VCaP (cell line): ENCODE data around the gene LRRC32.

Experiments
- H3K27ac ChIP-seq: fragments of 450-650 bp; 2 replicates; pipeline ENCODE4 v1.5.1; 2017
- TF ChIP-seq, protein P1 (sequence below): fragments of 450-650 bp; conservative IDR thresholded peaks from 2 replicates; pipeline ENCODE4 v1.5.1; 2017; ENCODE audit warnings: mild to moderate bottlenecking, moderate library complexity

The LRRC32 gene

DNA sequence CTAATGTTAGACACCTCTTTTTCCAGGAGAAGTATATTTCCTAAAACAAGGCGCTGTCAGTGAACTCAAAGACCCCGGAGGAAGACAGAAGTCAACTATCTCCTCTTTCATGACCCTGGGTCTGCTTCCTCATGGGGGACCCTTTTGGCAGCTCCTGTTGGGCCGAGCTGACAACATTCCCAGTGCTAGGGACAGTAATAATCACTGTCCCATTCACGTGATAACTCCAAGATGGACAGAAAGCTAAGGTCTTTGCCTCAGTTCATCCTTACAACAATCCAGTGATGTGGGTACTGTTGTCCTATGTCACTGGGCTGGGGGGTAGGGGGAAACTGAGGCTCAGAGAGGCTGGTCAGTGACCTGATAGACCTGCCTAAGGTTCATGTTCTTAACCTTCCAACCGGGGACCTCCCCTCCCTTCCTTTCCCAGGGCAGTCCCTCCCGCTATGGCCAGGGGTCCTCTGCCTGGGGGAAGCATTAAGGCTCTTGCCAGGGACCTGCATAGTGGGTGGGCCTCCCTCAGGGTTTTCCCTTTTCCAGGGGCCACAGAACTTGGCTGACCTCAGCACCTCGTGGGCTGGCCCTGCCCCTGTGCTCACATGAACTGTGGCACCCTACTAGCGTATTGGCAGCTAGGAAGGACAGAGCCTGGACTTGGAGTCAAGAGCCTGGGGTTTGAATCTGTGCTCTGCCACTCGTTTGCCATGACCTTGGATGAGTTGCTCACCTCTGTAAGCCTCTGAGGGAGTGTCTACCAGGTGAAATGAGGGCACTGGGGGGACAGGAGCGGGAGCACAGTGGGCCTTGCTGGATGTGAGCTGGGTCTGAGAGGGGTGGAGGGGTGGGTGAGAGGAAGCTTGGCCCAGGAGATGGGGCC is 53.6 kb downstream of the LRRC32 start:
- TF ChIP-seq, protein P1, sequence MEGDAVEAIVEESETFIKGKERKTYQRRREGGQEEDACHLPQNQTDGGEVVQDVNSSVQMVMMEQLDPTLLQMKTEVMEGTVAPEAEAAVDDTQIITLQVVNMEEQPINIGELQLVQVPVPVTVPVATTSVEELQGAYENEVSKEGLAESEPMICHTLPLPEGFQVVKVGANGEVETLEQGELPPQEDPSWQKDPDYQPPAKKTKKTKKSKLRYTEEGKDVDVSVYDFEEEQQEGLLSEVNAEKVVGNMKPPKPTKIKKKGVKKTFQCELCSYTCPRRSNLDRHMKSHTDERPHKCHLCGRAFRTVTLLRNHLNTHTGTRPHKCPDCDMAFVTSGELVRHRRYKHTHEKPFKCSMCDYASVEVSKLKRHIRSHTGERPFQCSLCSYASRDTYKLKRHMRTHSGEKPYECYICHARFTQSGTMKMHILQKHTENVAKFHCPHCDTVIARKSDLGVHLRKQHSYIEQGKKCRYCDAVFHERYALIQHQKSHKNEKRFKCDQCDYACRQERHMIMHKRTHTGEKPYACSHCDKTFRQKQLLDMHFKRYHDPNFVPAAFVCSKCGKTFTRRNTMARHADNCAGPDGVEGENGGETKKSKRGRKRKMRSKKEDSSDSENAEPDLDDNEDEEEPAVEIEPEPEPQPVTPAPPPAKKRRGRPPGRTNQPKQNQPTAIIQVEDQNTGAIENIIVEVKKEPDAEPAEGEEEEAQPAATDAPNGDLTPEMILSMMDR: no peak
- H3K27ac ChIP-seq: no peak overlapping the region

DNA sequence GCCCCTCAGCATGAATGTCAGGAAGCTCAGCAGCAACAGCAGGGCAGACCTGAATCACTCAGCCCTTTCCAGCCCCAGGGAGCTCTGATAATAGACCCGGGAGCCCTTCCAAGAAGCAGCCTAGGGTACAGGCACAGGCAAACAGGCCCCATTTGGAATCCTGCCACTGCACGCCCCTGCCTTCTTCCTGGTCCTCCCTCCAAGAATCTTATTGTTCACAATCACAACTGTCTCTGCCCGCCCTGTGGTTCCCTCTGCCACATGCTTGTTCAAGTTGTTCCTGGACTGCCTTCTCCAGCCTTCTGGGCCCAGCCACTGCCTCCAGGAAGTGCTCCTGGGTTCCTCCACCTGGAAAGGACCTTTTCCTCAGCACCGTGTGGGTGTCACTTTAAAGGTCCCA is 54.6 kb downstream of the LRRC32 start:
- TF ChIP-seq, protein P1: no peak
- H3K27ac ChIP-seq: peak overlapping the region; percentile 43; the same call in 1 of the 2 replicates

DNA sequence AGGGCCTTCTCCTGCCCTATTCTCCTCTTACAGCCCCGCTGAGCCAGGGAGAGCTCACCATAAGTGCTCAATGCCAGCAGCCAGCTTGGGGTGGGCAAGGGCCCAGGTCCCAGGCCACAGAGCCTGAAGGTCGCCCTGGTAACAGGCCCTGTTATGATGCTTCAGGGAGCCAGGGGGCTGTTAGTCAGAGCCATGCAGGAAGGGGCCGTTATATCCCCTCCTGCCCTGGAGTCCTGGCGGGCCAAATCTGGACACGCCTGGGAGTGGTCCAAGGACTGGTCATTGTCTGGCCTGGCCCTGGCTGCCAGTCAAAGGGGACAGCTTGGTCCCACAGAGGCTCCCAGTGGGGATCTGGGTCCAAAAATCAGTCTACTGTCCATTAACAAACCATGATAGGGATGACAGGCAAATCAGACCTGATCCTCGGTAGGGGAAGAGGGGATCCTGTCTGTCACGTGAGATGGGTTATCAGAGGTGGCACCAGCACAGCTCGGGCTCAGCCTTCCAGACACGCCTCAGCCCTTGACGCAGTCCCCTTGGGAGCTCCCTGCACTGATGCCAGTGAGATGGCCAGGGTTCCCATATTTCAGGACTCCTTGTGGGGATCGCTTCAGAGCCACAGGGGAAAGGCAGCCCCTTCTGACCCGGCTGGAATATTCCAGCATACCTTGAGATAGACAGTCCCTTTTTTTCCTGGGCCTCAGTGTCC is 55.9 kb downstream of the LRRC32 start:
- peak overlapping the region; percentile 43; the same call in 1 of the 2 replicates for H3K27ac ChIP-seq
- TF ChIP-seq, protein P1: no peak

DNA sequence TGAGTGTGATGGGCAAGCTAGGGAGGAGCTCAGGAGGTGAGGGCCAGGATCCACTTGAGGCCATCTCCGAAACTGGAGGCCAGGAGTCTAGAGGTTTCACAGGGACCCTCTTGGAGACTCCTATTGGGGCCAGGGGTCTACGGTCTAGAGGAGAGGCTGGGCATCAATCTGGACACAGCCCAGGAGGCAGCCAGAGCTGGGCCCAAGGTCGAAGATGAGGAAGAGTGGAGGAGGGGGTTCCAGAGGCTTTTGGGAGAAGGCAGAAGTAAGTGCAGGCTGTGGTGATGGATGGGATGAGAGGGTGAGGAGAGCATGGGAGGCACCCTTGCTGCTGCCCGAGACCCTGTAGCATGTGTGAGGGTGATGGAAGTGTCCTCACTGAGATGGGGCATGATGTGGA is 56.6 kb downstream of the LRRC32 start:
- no peak overlapping the region for H3K27ac ChIP-seq
- TF ChIP-seq, protein P1: no peak

DNA sequence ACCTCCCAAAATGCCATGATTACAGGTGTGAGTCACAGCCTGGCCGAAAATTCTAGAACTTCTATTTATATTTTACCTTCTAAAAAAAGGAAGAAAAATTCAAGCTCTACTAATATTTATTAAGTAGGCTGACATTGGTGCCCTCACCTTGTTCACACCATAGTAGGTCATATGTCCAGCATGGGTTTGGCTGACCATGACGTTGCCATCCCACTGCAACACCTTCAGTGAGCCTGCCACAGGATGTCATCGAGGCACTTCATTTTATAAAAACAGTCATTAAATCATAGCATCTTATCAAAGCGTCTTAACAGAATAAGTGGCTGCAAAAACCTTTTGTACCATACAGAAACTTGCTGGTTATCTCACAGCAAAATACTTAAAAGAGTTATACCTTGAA is 58.3 kb downstream of the LRRC32 start:
- TF ChIP-seq, protein P1: no peak
- H3K27ac ChIP-seq: no peak overlapping the region

DNA sequence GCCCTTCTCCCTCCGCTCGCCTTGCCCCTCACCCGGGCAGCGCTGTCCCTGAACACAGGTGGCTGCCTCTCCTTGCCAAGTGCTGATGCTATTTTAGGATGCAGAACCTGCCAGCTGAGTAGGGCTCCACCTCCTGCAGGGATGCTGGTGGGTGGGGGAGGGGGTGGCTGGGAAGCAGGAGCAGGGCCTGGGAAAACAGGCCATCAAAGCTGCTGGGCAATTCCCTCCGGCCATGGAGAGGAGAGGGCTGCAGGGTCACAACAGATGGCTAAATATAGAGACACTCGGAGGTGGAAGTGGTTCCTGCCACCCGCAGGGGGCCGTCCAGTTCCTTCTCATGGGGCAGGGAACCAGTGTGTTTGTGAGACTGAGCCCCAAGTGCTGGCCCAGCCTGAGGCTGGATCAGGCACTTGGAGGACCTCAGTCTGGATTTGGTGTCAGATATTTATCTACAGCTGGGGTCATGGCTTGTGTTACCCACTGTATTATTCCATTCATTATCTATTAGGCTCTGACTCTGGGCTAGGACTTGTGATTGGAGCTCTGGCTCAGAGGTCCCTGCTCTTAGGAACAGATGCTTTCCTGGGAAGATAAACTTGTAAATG is 59.6 kb downstream of the LRRC32 start:
- no peak overlapping the region for H3K27ac ChIP-seq
- TF ChIP-seq, protein P1: no peak

DNA sequence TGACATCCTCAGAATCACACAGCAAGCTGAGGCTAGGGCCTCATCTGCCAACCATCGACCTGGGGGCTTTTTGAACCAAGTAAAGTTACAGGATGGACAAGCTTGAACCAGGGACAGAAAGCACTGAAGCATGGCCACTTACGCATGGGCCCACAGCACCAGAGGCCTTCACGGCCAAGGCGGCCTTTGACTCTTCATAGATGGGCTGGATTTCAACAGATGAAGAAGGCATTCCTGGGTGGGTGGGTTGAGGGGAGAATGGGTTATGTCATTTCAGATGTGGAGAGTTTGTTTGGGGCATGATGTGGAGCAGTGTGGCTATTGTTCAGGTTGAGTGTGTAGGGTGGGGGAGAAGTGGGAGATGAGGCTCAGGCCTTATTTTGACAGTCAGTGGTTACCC is 60.2 kb downstream of the LRRC32 start:
- H3K27ac ChIP-seq: no peak overlapping the region
- TF ChIP-seq, protein P1: no peak
